Adipose tissue (tissue), 3 donors: ENCODE data around the gene TSPYL4. TPM values are rescaled to one million over a fixed set of nuclear protein-coding genes. Genes with fewer than 3 reads are reported as not detected.

ENCODE experiments used
- H3K27ac ChIP-seq: one replicate; pipeline ENCODE4 v1.5.1; 2013; ENCODE audit warnings: low read depth, low read length
- WGBS, 3 donors: extraction: QIAGEN DNeasy Blood & Tissue Kit; methylation state at CpG; one replicate each; pipeline ENCODE4 v1.1.7; 2013; 5-methylcytosine and 5-hydroxymethylcytosine counted together
- polyA plus RNA-seq, 3 donors: library from polyadenylated mRNA; stranded (reverse); fragments of 200-250 nt; gene quantifications; one replicate each; pipeline ENCODE4 v1.2.3, GENCODE V29; 2013
- donor health status: healthy with polysubstance abuse.
- donor health status: Bipolar disorder and iron deficiency.
- donor health status: healthy.

The TSPYL4 gene
- polyA plus RNA-seq, 3 donors: 6.1 to 7.6 (median 7.1) TPM

GRCh38 chr6:116244284-116244683 lies 9.6 kb downstream of the TSPYL4 start:
- WGBS, 3 donors: 60 to 91% (median 90%) methylated on average over 4 of the region's 4 CpGs

GRCh38 chr6:116239856-116240255 lies 14.0 kb downstream of the TSPYL4 start:
- no peak overlapping the region for H3K27ac ChIP-seq
- WGBS, 3 donors: 97 to 100% (median 98%) methylated on average over 1 of the region's 1 CpG

More at GRCh38 chr6:116244284-116244683, 9.6 kb downstream of the TSPYL4 start:
- H3K27ac ChIP-seq: no peak overlapping the region

- 95 to 100% (median 97%) methylated on average over 2 of the region's 2 CpGs for WGBS, 3 donors
- H3K27ac ChIP-seq: no peak overlapping the region
Observed at GRCh38 chr6:116239256-116239655, 14.6 kb downstream of the TSPYL4 start.

DNA sequence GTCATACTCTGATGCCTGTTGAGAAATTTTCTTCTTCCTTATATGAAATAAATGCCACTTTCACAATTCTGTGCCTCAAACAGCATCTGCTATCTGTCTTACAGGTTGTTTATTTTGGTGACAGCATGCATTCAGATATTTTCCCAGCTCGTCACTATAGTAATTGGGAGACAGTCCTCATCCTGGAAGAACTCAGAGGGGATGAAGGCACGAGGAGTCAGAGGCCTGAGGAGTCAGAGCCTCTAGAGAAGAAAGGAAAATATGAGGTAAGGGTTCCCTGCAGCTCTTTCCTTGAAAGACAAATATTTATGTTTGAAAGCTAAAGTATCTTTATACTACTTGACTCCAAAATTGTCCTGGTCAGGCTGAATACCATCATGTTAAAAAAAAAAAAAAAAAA lies 15.8 kb downstream of the TSPYL4 start:
- WGBS, 3 donors: 86 to 91% (median 90%) methylated on average over 2 of the region's 2 CpGs
- no peak overlapping the region for H3K27ac ChIP-seq

- 71 to 87% (median 82%) methylated on average over 3 of the region's 3 CpGs for WGBS, 3 donors
Observed at GRCh38 chr6:116234689-116235088, 19.2 kb downstream of the TSPYL4 start.

GRCh38 chr6:116229287-116229913 lies 24.5 kb downstream of the TSPYL4 start:
- no peak overlapping the region for H3K27ac ChIP-seq
- WGBS, 3 donors: 65 to 82% (median 69%) methylated on average over 17 of the region's 17 CpGs

More at GRCh38 chr6:116234689-116235088, 19.2 kb downstream of the TSPYL4 start:
- H3K27ac ChIP-seq: no peak overlapping the region

DNA sequence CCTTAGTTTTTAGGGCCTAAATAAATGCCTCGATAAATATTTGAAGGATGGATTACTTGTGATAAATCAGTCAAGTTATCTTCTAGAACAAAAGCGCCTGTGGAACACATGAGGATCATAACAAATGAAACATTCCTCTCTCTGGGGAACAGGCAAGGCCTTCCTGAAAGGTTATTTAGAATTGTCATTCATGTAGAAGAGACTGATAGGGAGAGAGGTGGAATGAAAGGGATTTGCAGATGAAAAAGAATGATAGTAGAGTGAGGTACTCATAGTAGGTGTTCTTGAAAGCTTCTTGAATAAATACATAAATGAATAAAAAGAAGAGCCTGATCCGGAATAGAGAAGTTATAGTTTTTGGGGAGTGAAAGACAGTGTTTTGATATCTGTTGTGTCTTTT lies 30.5 kb downstream of the TSPYL4 start:
- H3K27ac ChIP-seq: no peak overlapping the region
- WGBS, 3 donors: 79 to 91% (median 88%) methylated on average over 3 of the region's 3 CpGs

GRCh38 chr6:116221911-116222310 lies 32.0 kb downstream of the TSPYL4 start:
- 88 to 92% (median 89%) methylated on average over 2 of the region's 2 CpGs for WGBS, 3 donors
- no peak overlapping the region for H3K27ac ChIP-seq

DNA sequence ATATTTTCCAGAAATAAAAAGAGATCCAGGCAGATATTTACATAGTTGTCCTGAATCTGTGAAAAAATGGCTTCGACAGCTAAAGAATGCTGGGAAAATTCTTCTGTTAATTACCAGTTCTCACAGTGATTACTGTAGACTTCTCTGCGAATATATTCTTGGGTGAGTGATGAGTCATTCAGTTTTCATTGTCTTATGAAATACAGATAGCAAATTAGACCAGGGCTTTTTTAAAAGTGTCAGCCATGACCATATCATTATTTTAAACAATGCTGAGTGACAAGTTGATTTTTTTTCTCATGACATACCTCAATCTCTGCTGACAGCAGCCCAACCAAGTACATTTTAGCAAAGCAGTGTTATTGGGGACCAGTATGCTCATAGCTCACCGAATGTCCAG lies 32.8 kb downstream of the TSPYL4 start:
- WGBS, 3 donors: 81 to 89% (median 85%) methylated on average over 3 of the region's 3 CpGs

GRCh38 chr6:116218866-116219265 lies 35.0 kb downstream of the TSPYL4 start:
- no peak overlapping the region for H3K27ac ChIP-seq
- WGBS, 3 donors: 76 to 91% (median 78%) methylated on average over 5 of the region's 5 CpGs

More for the DNA sequence above, 32.8 kb downstream of the TSPYL4 start:
- no peak overlapping the region for H3K27ac ChIP-seq

GRCh38 chr6:116218172-116218633 lies 35.7 kb downstream of the TSPYL4 start:
- WGBS, 3 donors: 48 to 50% (median 50%) methylated on average over 3 of the region's 3 CpGs

GRCh38 chr6:116217069-116217468 lies 36.8 kb downstream of the TSPYL4 start:
- no peak overlapping the region for H3K27ac ChIP-seq
- WGBS, 3 donors: 3 to 13% (median 3%) methylated on average over 1 of the region's 1 CpG

More at GRCh38 chr6:116218172-116218633, 35.7 kb downstream of the TSPYL4 start:
- H3K27ac ChIP-seq: no peak overlapping the region

DNA sequence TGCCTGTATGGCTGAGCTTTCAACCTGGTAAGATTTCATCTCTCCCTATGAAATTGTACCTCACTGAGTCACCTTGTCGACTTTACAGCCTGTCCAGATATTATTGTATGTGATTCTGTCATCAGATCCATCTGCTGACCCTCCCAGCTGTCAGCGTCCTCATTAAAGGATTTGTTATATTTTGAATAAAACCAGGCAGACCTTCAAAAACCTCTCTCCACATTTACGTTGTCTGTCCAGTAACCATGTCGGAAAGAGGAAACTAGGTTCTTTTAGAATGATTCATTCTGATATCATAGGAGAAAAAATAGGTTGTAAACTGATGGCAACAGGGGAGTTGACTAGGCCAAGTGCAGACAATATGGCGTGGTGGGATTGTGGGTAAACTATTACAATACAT lies 38.5 kb downstream of the TSPYL4 start:
- 90 to 92% (median 91%) methylated on average over 5 of the region's 5 CpGs for WGBS, 3 donors
- no peak overlapping the region for H3K27ac ChIP-seq

- H3K27ac ChIP-seq: no peak overlapping the region
- 77 to 94% (median 87%) methylated on average over 1 of the region's 1 CpG for WGBS, 3 donors
Observed at GRCh38 chr6:116214681-116215080, 39.2 kb downstream of the TSPYL4 start.

- 57 to 77% (median 63%) methylated on average over 3 of the region's 3 CpGs for WGBS, 3 donors
- H3K27ac ChIP-seq: no peak overlapping the region
Observed at GRCh38 chr6:116210750-116211425, 43.0 kb downstream of the TSPYL4 start.

- no peak overlapping the region for H3K27ac ChIP-seq
Observed at GRCh38 chr6:116210316-116210715, 43.6 kb downstream of the TSPYL4 start.

GRCh38 chr6:116208056-116208785 lies 45.7 kb downstream of the TSPYL4 start:
- 81 to 87% (median 82%) methylated on average over 4 of the region's 4 CpGs for WGBS, 3 donors
- no peak overlapping the region for H3K27ac ChIP-seq

More at GRCh38 chr6:116210316-116210715, 43.6 kb downstream of the TSPYL4 start:
- 92 to 94% (median 93%) methylated on average over 5 of the region's 5 CpGs for WGBS, 3 donors

GRCh38 chr6:116206231-116206903 lies 47.5 kb downstream of the TSPYL4 start:
- H3K27ac ChIP-seq: no peak overlapping the region
- WGBS, 3 donors: 88 to 94% (median 93%) methylated on average over 1 of the region's 1 CpG
